HG02870 (cell line): ENCODE results near the gene SPINK13.
"Not testable (repeated sequence)": the region's sequence is repeated elsewhere in the genome, so short reads cannot be mapped to it uniquely, and the experiment has no call there.

ENCODE experiments used
- ATAC-seq: cut with Tn5 transposase; IDR thresholded peaks from one replicate; pipeline ENCODE4 v1.9.1; 2021; ENCODE audit warnings: mild to moderate bottlenecking, moderate library complexity; ENCODE audit not compliant: unreplicated experiment

Gene SPINK13, protein sequence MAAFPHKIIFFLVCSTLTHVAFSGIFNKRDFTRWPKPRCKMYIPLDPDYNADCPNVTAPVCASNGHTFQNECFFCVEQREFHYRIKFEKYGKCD

GRCh38 chr5:148268566-148268965, at the start of gene SPINK13:
SPINK13 (plus strand) TSS chr5:148268794; CDS start chr5:148270073, 1,279 bp downstream.
- ATAC-seq, result no peak

DNA sequence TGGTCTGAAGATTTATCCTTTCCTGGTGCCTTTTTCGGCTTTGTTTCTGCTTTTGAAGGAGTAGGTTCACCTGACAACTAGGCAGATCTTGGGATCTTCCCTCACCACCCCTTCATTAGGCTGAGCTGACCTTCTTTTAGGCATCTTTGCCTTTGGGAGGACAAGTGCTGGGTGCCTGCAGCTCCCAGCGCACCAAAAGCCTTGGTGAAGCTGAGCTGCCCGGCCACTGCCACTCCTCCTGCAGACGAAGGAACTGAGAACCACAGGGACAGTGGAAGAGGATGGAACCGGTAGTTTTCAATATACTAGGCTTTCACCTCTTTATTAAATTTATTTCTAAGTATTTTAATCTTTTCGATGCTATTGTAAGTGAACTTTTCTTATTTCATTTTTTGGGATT, 47.1 kb upstream of the SPINK13 start:
- no peak for ATAC-seq

GRCh38 chr5:148224117-148224742, 44.4 kb upstream of the SPINK13 start:
- ATAC-seq, result no peak

GRCh38 chr5:148228392-148228984, 40.1 kb upstream of the SPINK13 start:
- ATAC-seq, result no peak

- ATAC-seq, result no peak
Measured at GRCh38 chr5:148229840-148230239, 38.8 kb upstream of the SPINK13 start.

- ATAC-seq, result no peak
Measured at GRCh38 chr5:148230240-148230639, 38.4 kb upstream of the SPINK13 start.

DNA sequence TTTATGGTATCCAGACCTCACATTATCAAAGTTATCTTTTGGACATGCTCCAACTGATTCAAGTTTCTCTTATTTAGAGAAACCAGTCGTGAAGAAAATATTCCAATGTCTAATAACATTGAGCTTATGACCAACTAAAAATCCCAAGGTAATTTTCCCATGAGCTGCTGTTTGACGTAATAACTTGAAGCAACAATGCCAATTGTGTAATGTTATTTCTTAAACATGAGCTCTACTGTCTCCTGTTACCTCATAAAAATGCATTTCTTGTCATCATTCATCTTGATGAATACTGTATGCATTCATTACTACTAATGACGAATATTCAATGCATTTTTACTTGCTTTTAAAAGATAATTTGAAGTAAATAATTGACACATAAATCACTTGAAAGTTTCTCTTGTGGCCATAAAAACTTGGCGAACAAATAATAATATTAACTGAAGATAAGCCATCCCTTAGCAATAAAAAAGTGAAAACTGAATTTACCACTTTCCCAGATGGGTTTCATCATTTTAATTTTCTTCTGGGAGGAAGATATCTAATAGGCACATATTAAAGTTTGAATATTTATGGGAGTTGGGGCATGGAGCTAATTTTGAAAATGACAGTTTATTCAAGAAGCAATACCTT, 30.7 kb upstream of the SPINK13 start:
- no peak for ATAC-seq

DNA sequence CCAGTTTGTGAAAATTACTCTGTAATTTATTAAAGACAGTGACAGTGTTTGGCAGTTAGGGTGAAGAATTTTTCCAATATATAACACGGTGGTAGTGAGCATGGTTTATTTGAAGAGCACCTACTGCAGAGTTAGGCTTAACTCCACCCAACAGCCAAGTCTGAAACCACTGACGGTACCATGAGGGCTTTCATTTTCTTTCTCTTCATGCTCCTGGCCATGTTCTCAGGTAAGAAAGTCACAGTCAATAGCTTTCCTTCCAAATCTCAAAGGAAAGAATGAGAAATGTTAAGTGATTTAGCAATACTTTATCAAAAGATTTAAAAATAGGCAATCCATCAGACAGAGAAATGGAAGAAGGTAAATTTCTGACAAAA, 30.2 kb upstream of the SPINK13 start, which contains the start of gene MARCOL:
Gene MARCOL, plus strand, starts transcription at position 108 of the 377 bp plus-strand sequence. Its CDS starts 73 bp downstream, at position 181.
- no peak for ATAC-seq

GRCh38 chr5:148248894-148249293, 19.7 kb upstream of the SPINK13 start:
- ATAC-seq, result no peak

DNA sequence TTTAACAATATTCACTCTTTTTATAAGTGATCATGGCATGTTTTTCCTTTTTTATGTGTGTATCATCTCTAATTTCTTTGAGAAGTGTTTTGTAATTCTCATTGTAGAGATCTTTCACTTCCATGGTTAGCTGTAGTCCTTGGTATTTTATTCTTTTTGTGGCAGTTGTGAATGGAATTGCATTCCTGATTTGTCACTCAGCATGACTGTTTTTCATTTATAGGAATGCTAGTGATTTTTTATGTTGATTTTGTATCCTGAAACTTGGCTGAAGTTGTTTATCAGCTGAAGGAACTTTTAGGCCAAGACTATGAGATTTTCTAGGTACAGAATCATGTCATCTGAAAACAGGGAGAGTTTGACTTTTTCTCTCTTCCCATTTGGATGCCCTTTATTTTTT, 13.1 kb upstream of the SPINK13 start:
- ATAC-seq, result no peak

- ATAC-seq, result no peak
Measured at GRCh38 chr5:148259288-148259687, 9.3 kb upstream of the SPINK13 start.

DNA sequence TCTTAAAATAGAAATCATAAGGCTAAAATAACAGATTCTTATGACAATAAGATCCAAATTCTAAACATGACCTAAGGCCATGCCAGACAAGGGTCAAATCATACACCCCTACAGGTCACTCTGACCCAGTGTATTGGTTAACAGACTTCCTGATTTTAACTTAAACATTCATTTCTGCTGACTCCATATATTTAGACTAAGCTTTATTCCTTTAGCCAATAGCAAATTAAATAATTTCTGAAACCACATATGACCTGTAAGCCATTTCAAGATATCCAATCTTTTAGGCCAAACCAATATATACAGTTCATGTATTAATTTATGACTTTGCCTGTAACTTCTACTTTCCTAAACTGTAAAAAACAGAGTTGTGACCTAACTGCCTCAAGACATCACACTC, 7.4 kb upstream of the SPINK13 start:
- ATAC-seq, result no peak

- ATAC-seq, result no peak
Measured at GRCh38 chr5:148267962-148268361, 632 bp upstream of the SPINK13 start.

DNA sequence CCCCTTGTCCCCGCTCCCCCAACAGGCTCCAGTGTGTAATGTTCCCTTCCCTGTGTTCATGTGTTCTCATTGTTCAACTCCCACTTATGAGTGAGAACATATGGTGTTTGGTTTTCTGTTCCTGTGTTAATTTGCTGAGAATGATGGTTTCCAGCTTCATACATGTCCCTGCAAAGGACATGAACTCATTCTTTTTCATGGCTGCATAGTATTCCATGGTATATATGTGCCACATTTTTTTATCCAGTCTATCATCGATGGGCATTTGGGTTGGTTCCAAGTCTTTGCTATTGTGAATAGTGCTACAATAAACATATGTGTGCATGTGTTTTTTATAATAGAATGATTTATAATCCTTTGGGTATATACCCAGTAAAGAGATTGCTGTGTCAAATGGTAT, 6.5 kb downstream of the SPINK13 start:
- ATAC-seq, result not testable (repeated sequence)

- ATAC-seq, result not testable (repeated sequence)
Measured at GRCh38 chr5:148280893-148281292, 12.3 kb downstream of the SPINK13 start.

- not testable (repeated sequence) for ATAC-seq
Measured at GRCh38 chr5:148281336-148281735, 12.7 kb downstream of the SPINK13 start.

DNA sequence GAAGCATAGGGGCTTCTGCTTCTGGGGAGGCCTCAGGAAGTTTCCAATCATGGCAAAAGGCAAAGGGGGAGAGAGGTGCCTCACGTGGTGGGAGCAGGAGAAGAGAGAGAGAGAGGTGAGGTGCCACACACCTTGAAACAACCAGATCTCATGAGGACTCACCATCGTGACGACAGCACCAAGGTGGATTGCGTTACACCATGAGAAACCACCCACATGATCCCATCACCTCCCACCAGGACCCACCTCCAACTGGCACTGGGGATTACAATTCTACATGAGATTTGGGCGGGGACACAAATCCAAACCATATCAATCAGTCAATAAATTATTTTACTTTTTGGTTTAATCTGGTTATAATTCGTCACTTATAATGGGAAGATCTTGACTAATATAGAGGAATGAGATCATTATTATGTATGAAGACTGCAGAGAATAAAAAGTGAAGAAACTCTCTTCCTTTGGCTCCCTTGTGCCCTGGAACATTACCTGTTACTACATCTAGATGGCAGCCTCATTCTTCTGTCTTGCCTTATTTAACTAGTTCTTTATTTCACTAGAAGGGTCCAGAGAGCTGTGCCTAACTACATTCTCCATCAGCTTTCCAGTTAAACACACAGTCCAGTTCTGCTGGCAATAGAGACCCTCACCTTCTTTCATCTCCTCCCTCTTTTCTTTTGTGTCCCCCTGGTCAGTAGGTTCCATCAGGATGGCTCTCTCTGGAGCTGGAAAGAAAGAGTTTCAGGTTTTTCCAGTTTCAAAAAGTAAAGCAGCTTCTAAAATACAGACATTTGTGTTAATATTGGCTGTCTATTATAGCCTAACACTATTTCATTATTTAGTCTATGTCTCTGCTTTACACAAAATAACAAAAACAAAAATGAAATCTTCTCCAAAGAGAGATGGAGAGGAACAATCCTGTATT, 21.9 kb downstream of the SPINK13 start:
- ATAC-seq, result no peak

GRCh38 chr5:148297731-148298130, 29.1 kb downstream of the SPINK13 start:
- no peak for ATAC-seq

- no peak for ATAC-seq
Measured at GRCh38 chr5:148306446-148306845, 37.9 kb downstream of the SPINK13 start.

DNA sequence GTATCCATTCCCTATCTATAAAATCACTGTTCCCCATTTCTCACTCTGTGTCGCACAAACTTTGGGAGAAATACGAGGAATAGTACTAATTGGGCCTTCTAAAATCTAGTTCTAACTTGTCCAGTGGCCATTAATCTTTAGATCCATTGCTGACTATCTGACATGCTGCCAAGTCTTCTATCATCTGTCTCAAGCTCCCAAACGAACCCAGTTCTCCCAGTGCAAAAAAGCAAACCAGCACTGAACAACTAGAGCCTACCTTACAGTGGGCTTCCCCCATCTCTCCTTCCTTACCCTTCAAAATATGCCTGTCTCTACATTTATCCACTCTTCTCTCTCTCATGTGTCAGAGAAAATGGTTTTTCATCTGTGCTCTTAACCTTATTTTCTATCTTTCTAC, 40.4 kb downstream of the SPINK13 start:
- ATAC-seq, result no peak

GRCh38 chr5:148309746-148310145, 41.2 kb downstream of the SPINK13 start:
- ATAC-seq, result no peak
